ENCODE results near the gene ANKLE1. TPM values are rescaled to one million over a fixed set of nuclear protein-coding genes. Genes with fewer than 3 reads are reported as not detected.
A peak's percentile ranks its signal among the peaks of the same experiment; 100 is the strongest.

Gene ANKLE1
- total RNA-seq, 1 experiment from 2014 or later: 16.5 TPM

- Histone ChIP-seq H3K14ac (ENCODE audit: insufficient read depth, low read length) (peak within 1 kb of the TSS; percentile 51; the same call in 1 of the 2 replicates), H3K56ac (ENCODE audit: insufficient read length, low read depth, low read length) (no peak within 1 kb of the TSS), H3K79me1 (ENCODE audit: insufficient read depth, low read depth, low read length, poor library complexity, severe bottlenecking) (peaks cover 10% of the 10 kb centered on the region), H3K18ac (ENCODE audit: insufficient read length, low read depth, low read length) (peak within 1 kb of the TSS; percentile 54), H2BK15ac (ENCODE audit: low read depth, low read length) (no peak within 1 kb of the TSS), H3K27ac (ENCODE audit: insufficient read length, low read depth, low read length) (no peak within 1 kb of the TSS), H3K27me3 (ENCODE audit: insufficient read depth, low read length) (no peaks in the 10 kb centered on the region), H4K5ac (ENCODE audit: insufficient read length, low read depth, low read length) (no peak within 1 kb of the TSS), H3K23ac (ENCODE audit: insufficient read length, low read depth, low read length) (no peak within 1 kb of the TSS), H2BK12ac (ENCODE audit: insufficient read length, low read depth, low read length) (no peak within 1 kb of the TSS), H4K91ac (ENCODE audit: insufficient read length, low read depth, low read length) (no peak within 1 kb of the TSS), H2BK5ac (ENCODE audit: insufficient read length, low read length) (peak within 1 kb of the TSS; percentile 68), H4K8ac (replicated peaks; ENCODE audit: insufficient read length, low read depth, low read length) (no peak within 1 kb of the TSS), H2AFZ (ENCODE audit: low read length) (no peak within 1 kb of the TSS), H3K9me3 (ENCODE audit: control insufficient read depth, low read depth, low read length) (no peaks in the 10 kb centered on the region), H2BK20ac (ENCODE audit: low read depth, low read length, poor library complexity, severe bottlenecking) (no peak within 1 kb of the TSS), H2BK120ac (ENCODE audit: low read depth, low read length, poor library complexity, severe bottlenecking) (no peak within 1 kb of the TSS), H3K79me2 (ENCODE audit: insufficient read depth, low read length) (no peaks in the 10 kb centered on the region), H3K9ac (ENCODE audit: extremely low read depth, insufficient read length, low read length) (peak within 1 kb of the TSS; percentile 94), H2AK5ac (ENCODE audit: insufficient read length, low read length) (no peak within 1 kb of the TSS), H3K4me2 (ENCODE audit: insufficient read depth, insufficient read length, low read length) (peak within 1 kb of the TSS; percentile 93), H3K4me1 (ENCODE audit: insufficient read depth, low read length) (peaks cover 4% of the 10 kb centered on the region; the same call in 1 of the 2 replicates), H3K23me2 (ENCODE audit: insufficient read length, low read depth, low read length, poor library complexity, severe bottlenecking) (peaks cover 5% of the 10 kb centered on the region), H3T11ph (ENCODE audit: low read length) (no peak within 1 kb of the TSS), H3K4ac (ENCODE audit: low read depth, low read length) (no peak within 1 kb of the TSS), H4K20me1 (ENCODE audit: control insufficient read depth, insufficient read depth, insufficient read length) (no peaks in the 10 kb centered on the region)
- H3K36me3 Mint-ChIP-seq (ENCODE audit: insufficient read depth in 1 of 3, low read depth in 3 of 3): peaks cover 11 to 26% (median 25%) of the 10 kb centered on the region in 3 experiments
- no CpG with 5 or more reads among the region's 27 CpGs for WGBS (ENCODE audit: extremely low coverage, insufficient read length, low lambda C conversion rate)
- peaks cover 1% of the 10 kb centered on the region for H3K27me3 Mint-ChIP-seq (ENCODE audit: low read depth)
- H3K4me3 Mint-ChIP-seq: peak within 1 kb of the TSS; percentile 94 to 96
- no peaks in the 10 kb centered on the region; a peak in 1 of 5 replicates for H3K9me3 Mint-ChIP-seq
- H3K4me1 Mint-ChIP-seq: peaks cover 15 to 27% of the 10 kb centered on the region in 2 experiments
- H3K27ac Mint-ChIP-seq: peak within 1 kb of the TSS; percentile 93 to 97 (median 96)
- TF ChIP-seq, protein P1, sequence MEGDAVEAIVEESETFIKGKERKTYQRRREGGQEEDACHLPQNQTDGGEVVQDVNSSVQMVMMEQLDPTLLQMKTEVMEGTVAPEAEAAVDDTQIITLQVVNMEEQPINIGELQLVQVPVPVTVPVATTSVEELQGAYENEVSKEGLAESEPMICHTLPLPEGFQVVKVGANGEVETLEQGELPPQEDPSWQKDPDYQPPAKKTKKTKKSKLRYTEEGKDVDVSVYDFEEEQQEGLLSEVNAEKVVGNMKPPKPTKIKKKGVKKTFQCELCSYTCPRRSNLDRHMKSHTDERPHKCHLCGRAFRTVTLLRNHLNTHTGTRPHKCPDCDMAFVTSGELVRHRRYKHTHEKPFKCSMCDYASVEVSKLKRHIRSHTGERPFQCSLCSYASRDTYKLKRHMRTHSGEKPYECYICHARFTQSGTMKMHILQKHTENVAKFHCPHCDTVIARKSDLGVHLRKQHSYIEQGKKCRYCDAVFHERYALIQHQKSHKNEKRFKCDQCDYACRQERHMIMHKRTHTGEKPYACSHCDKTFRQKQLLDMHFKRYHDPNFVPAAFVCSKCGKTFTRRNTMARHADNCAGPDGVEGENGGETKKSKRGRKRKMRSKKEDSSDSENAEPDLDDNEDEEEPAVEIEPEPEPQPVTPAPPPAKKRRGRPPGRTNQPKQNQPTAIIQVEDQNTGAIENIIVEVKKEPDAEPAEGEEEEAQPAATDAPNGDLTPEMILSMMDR (conservative IDR thresholded peaks at IDR 0.05): no peak
- DNase-seq: peak; percentile 99
Observed at GRCh38 chr19:17266975-17267788, 14.5 kb upstream of the ANKLE1 start, which contains the start of gene BABAM1. Gene BABAM1, plus strand, starts transcription at chr19:17267443. Its CDS starts 1,364 bp downstream, at chr19:17268807.

Measured in H9 (cell line).